ENCODE measurements around the gene S1PR1.
"Not testable (repeated sequence)": the region's sequence is repeated elsewhere in the genome, so short reads cannot be mapped to it uniquely, and the experiment has no call there.

Gene S1PR1

GRCh38 chr1:101236516-101237228 is at the start of gene S1PR1:
S1PR1 (plus strand) TSS chr1:101237019; CDS start chr1:101238985, 1,966 bp downstream.
- peak; percentile 76 to 79 for DNase-seq

- no peak for DNase-seq
These were observed 49.5 kb upstream of the S1PR1 start for GRCh38 chr1:101187297-101187696.

- DNase-seq, result no peak
These were observed 48.5 kb upstream of the S1PR1 start for GRCh38 chr1:101188331-101188730.

GRCh38 chr1:101188968-101189367 is 47.9 kb upstream of the S1PR1 start:
- DNase-seq, result not testable (repeated sequence)

GRCh38 chr1:101190441-101190840 is 46.4 kb upstream of the S1PR1 start:
- DNase-seq, result no peak

GRCh38 chr1:101191049-101191448 is 45.8 kb upstream of the S1PR1 start:
- DNase-seq, result no peak

GRCh38 chr1:101193733-101194169 is 43.1 kb upstream of the S1PR1 start:
- no peak for DNase-seq

- no peak for DNase-seq
These were observed 42.1 kb upstream of the S1PR1 start for GRCh38 chr1:101194746-101195145.

GRCh38 chr1:101196668-101197067 is 40.2 kb upstream of the S1PR1 start:
- no peak for DNase-seq

- DNase-seq, result peak; percentile 51 to 55
These were observed 37.8 kb upstream of the S1PR1 start for GRCh38 chr1:101198842-101199636.

GRCh38 chr1:101199637-101199982 is 37.2 kb upstream of the S1PR1 start:
- DNase-seq, result no peak

GRCh38 chr1:101200513-101200912 is 36.3 kb upstream of the S1PR1 start:
- no peak for DNase-seq

- DNase-seq, result no peak
These were observed 32.8 kb upstream of the S1PR1 start for GRCh38 chr1:101203820-101204540.

- no peak for DNase-seq
These were observed 31.4 kb upstream of the S1PR1 start for GRCh38 chr1:101205457-101205856.

- DNase-seq, result not testable (repeated sequence)
These were observed 30.7 kb upstream of the S1PR1 start for GRCh38 chr1:101206139-101206538.

GRCh38 chr1:101207271-101207670 is 29.5 kb upstream of the S1PR1 start:
- DNase-seq, result not testable (repeated sequence)

- no peak for DNase-seq
These were observed 28.9 kb upstream of the S1PR1 start for GRCh38 chr1:101207891-101208290.

- DNase-seq, result no peak
These were observed 21.3 kb upstream of the S1PR1 start for GRCh38 chr1:101215363-101216011.

GRCh38 chr1:101216623-101217022 is 20.2 kb upstream of the S1PR1 start:
- DNase-seq, result no peak

- DNase-seq, result no peak
These were observed 19.7 kb upstream of the S1PR1 start for GRCh38 chr1:101217148-101217547.

GRCh38 chr1:101218968-101219367 is 17.9 kb upstream of the S1PR1 start:
- DNase-seq, result not testable (repeated sequence)

- DNase-seq, result no peak
These were observed 16.6 kb upstream of the S1PR1 start for GRCh38 chr1:101219924-101220870.

Data from stimulated activated CD4-positive, alpha-beta T cell treated with anti-CD3 and anti-CD28 coated beads, Interleukin-2, amount 100 ng/mL, for 24 hours (primary cell).